ENCODE measurements around the gene DTNA. TPM values are rescaled to one million over a fixed set of nuclear protein-coding genes. Genes with fewer than 3 reads are reported as not detected.

The DTNA gene
- total RNA-seq, 4 donors from 2014 or later: 6.7 to 30.5 (median 9.5) TPM

DNA sequence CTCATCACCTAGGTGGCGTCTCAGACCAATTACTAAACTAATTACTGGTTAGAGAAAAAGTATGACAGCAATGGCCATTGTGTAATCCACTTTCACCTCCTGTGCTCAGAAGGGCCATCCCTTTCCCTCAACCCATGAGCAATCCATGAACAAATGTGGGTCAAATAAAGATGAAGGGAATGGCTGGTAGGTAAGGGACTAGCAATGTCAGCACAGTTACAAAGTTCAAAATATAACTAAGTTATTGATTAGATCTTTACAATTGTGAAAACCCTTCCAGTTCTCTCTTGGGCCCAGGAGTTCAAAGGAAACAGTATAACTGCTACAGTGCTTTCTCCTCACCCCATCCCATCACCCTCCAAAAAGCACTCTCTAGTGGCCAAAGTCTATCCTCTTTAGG, 98.3 kb downstream of the DTNA start:
- DNase-seq: no peak
- Histone ChIP-seq H3K4me3 (no peak overlapping the region), H3K9me3 (no peaks in the 10 kb centered on the region), H3K27me3 (no peaks in the 10 kb centered on the region), H3K27ac (no peak overlapping the region), H3K4me1 (no peaks in the 10 kb centered on the region), H3K36me3 (no peaks in the 10 kb centered on the region)
- TF ChIP-seq, protein P1, sequence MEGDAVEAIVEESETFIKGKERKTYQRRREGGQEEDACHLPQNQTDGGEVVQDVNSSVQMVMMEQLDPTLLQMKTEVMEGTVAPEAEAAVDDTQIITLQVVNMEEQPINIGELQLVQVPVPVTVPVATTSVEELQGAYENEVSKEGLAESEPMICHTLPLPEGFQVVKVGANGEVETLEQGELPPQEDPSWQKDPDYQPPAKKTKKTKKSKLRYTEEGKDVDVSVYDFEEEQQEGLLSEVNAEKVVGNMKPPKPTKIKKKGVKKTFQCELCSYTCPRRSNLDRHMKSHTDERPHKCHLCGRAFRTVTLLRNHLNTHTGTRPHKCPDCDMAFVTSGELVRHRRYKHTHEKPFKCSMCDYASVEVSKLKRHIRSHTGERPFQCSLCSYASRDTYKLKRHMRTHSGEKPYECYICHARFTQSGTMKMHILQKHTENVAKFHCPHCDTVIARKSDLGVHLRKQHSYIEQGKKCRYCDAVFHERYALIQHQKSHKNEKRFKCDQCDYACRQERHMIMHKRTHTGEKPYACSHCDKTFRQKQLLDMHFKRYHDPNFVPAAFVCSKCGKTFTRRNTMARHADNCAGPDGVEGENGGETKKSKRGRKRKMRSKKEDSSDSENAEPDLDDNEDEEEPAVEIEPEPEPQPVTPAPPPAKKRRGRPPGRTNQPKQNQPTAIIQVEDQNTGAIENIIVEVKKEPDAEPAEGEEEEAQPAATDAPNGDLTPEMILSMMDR (IDR thresholded peaks at IDR 0.05): no peak
- TF ChIP-seq POLR2A (IDR thresholded peaks at IDR 0.05): no peak

DNA sequence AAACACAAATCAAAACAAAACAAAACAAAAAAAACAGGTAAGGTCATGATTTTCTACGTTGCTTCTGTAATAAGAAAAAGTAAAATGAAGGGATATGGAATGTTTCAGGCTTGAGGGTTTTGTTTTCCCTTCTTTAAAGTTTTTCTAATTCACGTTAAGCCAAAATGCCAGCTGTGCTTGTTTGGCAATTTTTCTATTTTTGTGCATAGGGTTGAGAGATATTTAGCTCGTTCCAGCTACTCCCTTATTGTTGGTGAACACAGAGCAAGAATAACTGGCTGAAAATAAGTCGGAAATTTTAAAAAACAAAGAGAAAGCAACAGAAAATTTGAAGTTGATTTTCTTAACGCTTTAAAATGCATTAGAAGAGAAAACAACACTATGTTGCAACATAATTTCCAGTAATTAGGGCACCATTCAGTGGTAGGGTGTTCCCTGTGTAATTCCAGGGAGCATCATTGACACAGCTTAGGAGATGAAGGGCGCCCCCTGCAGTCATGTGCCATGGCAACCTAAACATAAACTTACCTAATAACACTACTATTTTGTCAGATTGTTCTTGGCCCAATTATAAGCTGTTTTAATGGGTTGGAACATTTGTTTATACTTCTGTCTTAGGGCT, 99.5 kb downstream of the DTNA start:
- H3K36me3 ChIP-seq: no peaks in the 10 kb centered on the region
- TF ChIP-seq POLR2A (IDR thresholded peaks at IDR 0.05): no peak
- TF ChIP-seq, protein P1 (IDR thresholded peaks at IDR 0.05): peak in 2 of 6 experiments; percentile 18 to 23
- no peaks in the 10 kb centered on the region for H3K4me1 ChIP-seq
- no peak overlapping the region for H3K27ac ChIP-seq
- H3K9me3 ChIP-seq: no peaks in the 10 kb centered on the region
- no peaks in the 10 kb centered on the region for H3K27me3 ChIP-seq
- no peak overlapping the region for H3K4me3 ChIP-seq
- DNase-seq: peak in 2 of 3 donors; percentile 48 to 68

DNA sequence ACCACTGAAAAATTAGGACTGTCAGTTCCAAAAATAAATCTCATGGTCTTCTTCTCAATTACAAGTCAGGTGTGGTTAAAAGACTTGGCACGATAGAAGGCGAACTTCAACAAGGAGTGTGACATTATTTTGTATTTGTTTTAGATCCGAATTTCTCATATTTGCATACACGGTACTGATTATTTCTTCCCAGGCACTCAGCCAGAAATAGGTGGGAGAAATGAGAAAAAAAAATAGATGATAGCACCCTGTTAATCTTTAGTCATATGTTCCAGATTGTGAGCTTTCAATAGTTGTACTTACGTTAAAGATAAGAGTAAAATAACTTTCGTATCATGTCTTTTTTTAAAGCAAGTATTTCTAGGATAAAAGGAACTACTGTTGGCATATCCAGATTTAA, 106.1 kb downstream of the DTNA start:
- TF ChIP-seq POLR2A (IDR thresholded peaks at IDR 0.05): no peak
- TF ChIP-seq, protein P1 (IDR thresholded peaks at IDR 0.05): no peak
- Histone ChIP-seq H3K4me1 (no peaks in the 10 kb centered on the region), H3K36me3 (no peaks in the 10 kb centered on the region), H3K9me3 (no peaks in the 10 kb centered on the region), H3K4me3 (no peak overlapping the region), H3K27me3 (no peaks in the 10 kb centered on the region), H3K27ac (no peak overlapping the region)
- no peak for DNase-seq

DNA sequence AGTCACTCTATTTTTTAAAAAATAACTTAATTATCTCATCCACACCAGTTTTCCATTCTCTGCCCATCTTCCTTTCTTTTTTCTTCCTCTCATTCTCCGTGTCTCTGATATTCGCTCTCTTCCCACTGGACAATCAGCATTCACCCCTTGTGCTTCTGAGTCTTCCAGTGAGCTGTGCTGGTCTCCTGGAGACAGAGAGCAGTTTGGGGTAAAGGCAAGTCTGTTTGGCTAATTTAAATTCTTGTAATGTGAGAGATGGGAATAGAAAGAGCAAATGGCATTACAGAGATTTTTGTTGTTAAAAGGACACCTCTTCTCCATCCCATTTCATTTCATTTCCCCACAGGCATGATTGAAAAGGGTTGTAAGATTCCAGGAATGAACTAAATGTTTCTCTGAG, 107.5 kb downstream of the DTNA start:
- no peak for TF ChIP-seq POLR2A (IDR thresholded peaks at IDR 0.05)
- TF ChIP-seq, protein P1 (IDR thresholded peaks at IDR 0.05): no peak
- no peaks in the 10 kb centered on the region for H3K9me3 ChIP-seq
- no peaks in the 10 kb centered on the region for H3K36me3 ChIP-seq
- no peak for DNase-seq
- H3K4me1 ChIP-seq: no peaks in the 10 kb centered on the region
- no peak overlapping the region for H3K27ac ChIP-seq
- no peak overlapping the region for H3K4me3 ChIP-seq
- no peaks in the 10 kb centered on the region for H3K27me3 ChIP-seq

DNA sequence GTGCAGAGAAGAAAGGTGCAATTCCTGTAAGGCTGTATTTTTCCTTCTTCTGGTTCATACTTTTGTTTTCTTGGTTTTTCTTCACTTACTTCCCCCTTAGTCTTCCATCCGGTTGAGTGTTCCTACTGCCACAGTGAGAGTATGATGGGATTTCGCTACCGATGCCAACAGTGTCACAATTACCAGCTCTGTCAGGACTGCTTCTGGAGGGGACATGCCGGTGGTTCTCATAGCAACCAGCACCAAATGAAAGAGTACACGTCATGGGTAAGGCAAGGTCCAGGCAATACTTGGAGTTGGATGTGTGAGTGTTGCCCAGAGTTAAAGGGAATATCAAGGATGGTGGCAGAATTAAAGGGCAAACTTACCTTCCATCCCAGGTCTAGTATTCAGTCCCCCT, 108.0 kb downstream of the DTNA start:
- TF ChIP-seq, protein P1 (IDR thresholded peaks at IDR 0.05): no peak
- no peak for TF ChIP-seq POLR2A (IDR thresholded peaks at IDR 0.05)
- DNase-seq: no peak
- H3K9me3 ChIP-seq: no peaks in the 10 kb centered on the region
- H3K27me3 ChIP-seq: no peaks in the 10 kb centered on the region
- H3K27ac ChIP-seq: no peak overlapping the region
- H3K36me3 ChIP-seq: no peaks in the 10 kb centered on the region
- H3K4me1 ChIP-seq: no peaks in the 10 kb centered on the region
- H3K4me3 ChIP-seq: no peak overlapping the region

Measured in Peyer's patch (tissue), 4 donors.